Liver (tissue), 3 donors: Measurements from ENCODE around the gene BCAP29.

Experiments
- ATF3 ChIP-seq: IDR thresholded peaks from 2 replicates; pipeline ENCODE4 v1.6.1; 2016; ENCODE audit warnings: antibody characterized with exemption
- CTCF ChIP-seq: fragments of 150-350 bp; IDR thresholded peaks from 2 replicates; pipeline ENCODE4 v1.5.1; 2017; ENCODE audit warnings: improper control_type of control experiment, low read depth, low read length; ENCODE audit not compliant: missing input control
- EGR1 ChIP-seq, 2 donors: IDR thresholded peaks; 2 replicates each; pipeline ENCODE4 v1.6.1; 2016 to 2018; ENCODE audit warnings: antibody characterized with exemption in 2 of 2, low read depth in 2 of 2
- REST ChIP-seq: IDR thresholded peaks from 2 replicates; pipeline ENCODE4 v1.6.1; 2016; ENCODE audit warnings: antibody characterized with exemption, mild to moderate bottlenecking
- SP1 ChIP-seq: IDR thresholded peaks from 2 replicates; pipeline ENCODE4 v1.6.1; 2018; ENCODE audit warnings: antibody characterized with exemption, mild to moderate bottlenecking
- TAF1 ChIP-seq: conservative IDR thresholded peaks from 2 replicates; pipeline ENCODE4 v1.6.1; 2016; ENCODE audit warnings: antibody characterized with exemption, mild to moderate bottlenecking
- YY1 ChIP-seq: IDR thresholded peaks from 2 replicates; pipeline ENCODE4 v1.6.1; 2016; ENCODE audit warnings: antibody characterized with exemption, mild to moderate bottlenecking
- donor health status: healthy.
- donor health status: healthy.

GRCh38 chr7:107667341-107667740, 87.3 kb downstream of the BCAP29 start:
- TF ChIP-seq SP1 (no peak), EGR1 (IDR thresholded peaks at IDR 0.05; ENCODE audit: low read depth in 2 of 2) (no peak), YY1 (no peak), REST (no peak), CTCF (no peak), TAF1 (no peak), ATF3 (no peak)
